ENCODE results near the gene RAI14.

- TF ChIP-seq, protein P1, sequence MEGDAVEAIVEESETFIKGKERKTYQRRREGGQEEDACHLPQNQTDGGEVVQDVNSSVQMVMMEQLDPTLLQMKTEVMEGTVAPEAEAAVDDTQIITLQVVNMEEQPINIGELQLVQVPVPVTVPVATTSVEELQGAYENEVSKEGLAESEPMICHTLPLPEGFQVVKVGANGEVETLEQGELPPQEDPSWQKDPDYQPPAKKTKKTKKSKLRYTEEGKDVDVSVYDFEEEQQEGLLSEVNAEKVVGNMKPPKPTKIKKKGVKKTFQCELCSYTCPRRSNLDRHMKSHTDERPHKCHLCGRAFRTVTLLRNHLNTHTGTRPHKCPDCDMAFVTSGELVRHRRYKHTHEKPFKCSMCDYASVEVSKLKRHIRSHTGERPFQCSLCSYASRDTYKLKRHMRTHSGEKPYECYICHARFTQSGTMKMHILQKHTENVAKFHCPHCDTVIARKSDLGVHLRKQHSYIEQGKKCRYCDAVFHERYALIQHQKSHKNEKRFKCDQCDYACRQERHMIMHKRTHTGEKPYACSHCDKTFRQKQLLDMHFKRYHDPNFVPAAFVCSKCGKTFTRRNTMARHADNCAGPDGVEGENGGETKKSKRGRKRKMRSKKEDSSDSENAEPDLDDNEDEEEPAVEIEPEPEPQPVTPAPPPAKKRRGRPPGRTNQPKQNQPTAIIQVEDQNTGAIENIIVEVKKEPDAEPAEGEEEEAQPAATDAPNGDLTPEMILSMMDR (IDR thresholded peaks at IDR 0.05) = no peak
- TF ChIP-seq POLR2A (IDR thresholded peaks at IDR 0.05) = no peak
Observed at GRCh38 chr5:34690301-34690700, 34.2 kb downstream of the RAI14 start.

All from lower leg skin (tissue), 3 donors.